Measurements from ENCODE around the gene EIF4EBP3. TPM values are rescaled to one million over a fixed set of nuclear protein-coding genes. Genes with fewer than 3 reads are reported as not detected.

Gene EIF4EBP3
- total and polyA plus RNA-seq, 10 of the 15 experiments (the other 5 are each of a cell fraction or from before 2014, with no cell fraction given) = 3.5 to 16.1 (median 6.2) TPM

GRCh38 chr5:140564196-140565023 is 16.9 kb downstream of the EIF4EBP3 start, which contains the start of the genes APBB3 and SLC35A4 (continued):
- TF ChIP-seq IKZF2 (IDR thresholded peaks at IDR 0.05) (peak in 1 of 2 experiments; percentile 30; a peak in 1 of 4 replicates), MLLT1 (IDR thresholded peaks at IDR 0.05) (peak; percentile 71), ZNF217 (IDR thresholded peaks at IDR 0.05) (no peak), PML (IDR thresholded peaks at IDR 0.05; ENCODE audit: low read length) (0 out of 2 replicates have a peak, but pooled peaks have one; percentile 53), ASH2L (IDR thresholded peaks at IDR 0.05; ENCODE audit: borderline replicate concordance, low read depth) (no peak), GATAD2B (conservative IDR thresholded peaks at IDR 0.05; ENCODE audit: low read depth) (peak; percentile 90), EZH2 (IDR thresholded peaks at IDR 0.05; ENCODE audit: borderline replicate concordance, control insufficient read depth, low read depth, low read length) (no peak), POU2F2 (IDR thresholded peaks at IDR 0.05; ENCODE audit: borderline replicate concordance, low read depth, low read length) (peak; percentile 66; the same call in 1 of the 3 replicates), MEF2A (IDR thresholded peaks at IDR 0.05; ENCODE audit: insufficient read depth, low read depth, low read length) (no peak), SPI1 (IDR thresholded peaks at IDR 0.05; ENCODE audit: borderline replicate concordance, insufficient read depth, low read depth, low read length) (no peak), ESRRA (IDR thresholded peaks at IDR 0.05; ENCODE audit: low read length) (no peak)

All from GM12878 (cell line).